HEK293T (cell line): ENCODE measurements around the gene MUTYH.

Experiments
- ARNT ChIP-seq: fragments of 450-650 bp; IDR thresholded peaks from 2 replicates; pipeline ENCODE4 v1.6.1; 2017; ENCODE audit warnings: mild to moderate bottlenecking
- BHLHE40 ChIP-seq: fragments of 450-650 bp; IDR thresholded peaks from 2 replicates; pipeline ENCODE4 v1.6.1; 2016; ENCODE audit warnings: mild to moderate bottlenecking, moderate library complexity, borderline replicate concordance
- FOXK2 ChIP-seq: fragments of 450-650 bp; IDR thresholded peaks from 2 replicates; pipeline ENCODE4 v1.6.1; 2016; ENCODE audit warnings: mild to moderate bottlenecking
- FOXM1 ChIP-seq: fragments of 450-650 bp; IDR thresholded peaks from 2 replicates; pipeline ENCODE4 v1.6.1; 2017; ENCODE audit warnings: mild to moderate bottlenecking, borderline replicate concordance
- L3MBTL2 ChIP-seq: fragments of 450-650 bp; conservative IDR thresholded peaks from 2 replicates; pipeline ENCODE4 v1.6.1; 2016; ENCODE audit warnings: mild to moderate bottlenecking
- NFRKB ChIP-seq: fragments of 450-650 bp; IDR thresholded peaks from 2 replicates; pipeline ENCODE4 v1.6.1; 2016; ENCODE audit warnings: mild to moderate bottlenecking, moderate library complexity
- SP1 ChIP-seq: fragments of 450-650 bp; IDR thresholded peaks from 2 replicates; pipeline ENCODE4 v1.6.1; 2017
- SUZ12 ChIP-seq: fragments of 450-650 bp; IDR thresholded peaks from 2 replicates; pipeline ENCODE4 v1.6.1; 2016; ENCODE audit warnings: mild to moderate bottlenecking
- TARDBP ChIP-seq: fragments of 450-650 bp; IDR thresholded peaks from 2 replicates; pipeline ENCODE4 v1.6.1; 2016
- TF ChIP-seq, protein P1 (sequence below): fragments of 450-650 bp; IDR thresholded peaks from 2 replicates; pipeline ENCODE4 v1.6.1; 2016

DNA sequence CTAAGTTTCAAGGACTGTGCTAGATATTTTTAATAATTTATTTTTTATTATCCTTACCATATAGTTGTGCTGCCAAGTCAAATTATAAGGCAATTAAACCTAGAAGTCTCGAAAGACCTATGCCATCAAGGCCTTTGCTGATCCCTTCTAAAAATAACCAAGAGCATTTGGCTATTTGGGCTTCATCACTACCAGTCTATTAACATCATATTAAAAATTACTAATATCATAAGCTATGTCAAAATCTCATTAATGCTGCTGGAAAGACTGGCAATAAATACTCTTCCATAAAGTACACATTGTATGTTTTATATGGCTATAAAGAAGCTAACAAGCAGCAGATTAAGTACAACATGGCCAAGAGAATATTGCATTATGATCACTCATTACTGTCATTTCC lies 43.0 kb upstream of the MUTYH start:
- TF ChIP-seq, protein P1, sequence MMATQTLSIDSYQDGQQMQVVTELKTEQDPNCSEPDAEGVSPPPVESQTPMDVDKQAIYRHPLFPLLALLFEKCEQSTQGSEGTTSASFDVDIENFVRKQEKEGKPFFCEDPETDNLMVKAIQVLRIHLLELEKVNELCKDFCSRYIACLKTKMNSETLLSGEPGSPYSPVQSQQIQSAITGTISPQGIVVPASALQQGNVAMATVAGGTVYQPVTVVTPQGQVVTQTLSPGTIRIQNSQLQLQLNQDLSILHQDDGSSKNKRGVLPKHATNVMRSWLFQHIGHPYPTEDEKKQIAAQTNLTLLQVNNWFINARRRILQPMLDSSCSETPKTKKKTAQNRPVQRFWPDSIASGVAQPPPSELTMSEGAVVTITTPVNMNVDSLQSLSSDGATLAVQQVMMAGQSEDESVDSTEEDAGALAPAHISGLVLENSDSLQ = no peak
- TF ChIP-seq NFRKB (no peak), BHLHE40 (no peak), SUZ12 (no peak), FOXM1 (no peak), TARDBP (no peak), SP1 (no peak), L3MBTL2 (no peak), FOXK2 (no peak), ARNT (no peak)
